Mesothelial cell of epicardium (in vitro differentiated cells): ENCODE data around the gene FOXP1. TPM values are rescaled to one million over a fixed set of nuclear protein-coding genes. Genes with fewer than 3 reads are reported as not detected.

ENCODE experiments used
- DNase-seq, 2 experiments: peaks; one replicate each; pipeline ENCODE4 v3.0.0; 2021; ENCODE audit warnings: low spot score in 2 of 2; ENCODE audit not compliant: unreplicated experiment in 2 of 2
- H3K27ac Mint-ChIP-seq: 2 replicates; pipeline ENCODE4 v1.8.0; 2021; ENCODE audit warnings: mixed read lengths
- H3K27me3 Mint-ChIP-seq: 2 replicates; pipeline ENCODE4 v1.8.0; 2021; ENCODE audit warnings: low read depth, mixed read lengths
- H3K36me3 Mint-ChIP-seq: 2 replicates; pipeline ENCODE4 v1.8.0; 2021; ENCODE audit warnings: mixed read lengths
- H3K4me1 Mint-ChIP-seq: 2 replicates; pipeline ENCODE4 v1.8.0; 2021; ENCODE audit warnings: mixed read lengths
- H3K4me3 Mint-ChIP-seq: 2 replicates; pipeline ENCODE4 v1.8.0; 2021; ENCODE audit warnings: mild to moderate bottlenecking, moderate library complexity, mixed read lengths
- H3K9me3 Mint-ChIP-seq: 2 replicates; pipeline ENCODE4 v1.8.0; 2021; ENCODE audit warnings: mixed read lengths
- CTCF ChIP-seq: fragments of 200-600 bp; sonication (generic); IDR thresholded peaks from one replicate; pipeline ENCODE4 v1.5.0; 2021; ENCODE audit warnings: antibody characterized with exemption; ENCODE audit not compliant: unreplicated experiment
- total RNA-seq: library from RNA; stranded (reverse); gene quantifications from 3 replicates; pipeline ENCODE4 v1.2.1, GENCODE V29; 2021

FOXP1 gene
- total RNA-seq, 1 donor from 2014 or later: 187 TPM

GRCh38 chr3:71171247-71171646, 412.3 kb downstream of the FOXP1 start:
- peaks cover 5% of the 10 kb centered on the region for H3K36me3 Mint-ChIP-seq
- peaks cover 85% of the 10 kb centered on the region for H3K4me1 Mint-ChIP-seq
- no peak for DNase-seq
- H3K9me3 Mint-ChIP-seq: no peaks in the 10 kb centered on the region
- no peak overlapping the region for H3K4me3 Mint-ChIP-seq
- TF ChIP-seq CTCF: no peak
- H3K27ac Mint-ChIP-seq: no peak overlapping the region
- no peaks in the 10 kb centered on the region for H3K27me3 Mint-ChIP-seq

- peak overlapping the region; percentile 84 for H3K27ac Mint-ChIP-seq
- H3K4me1 Mint-ChIP-seq: peaks cover 75% of the 10 kb centered on the region
- H3K36me3 Mint-ChIP-seq: peaks cover 5% of the 10 kb centered on the region
- no peaks in the 10 kb centered on the region for H3K27me3 Mint-ChIP-seq
- peak overlapping the region; percentile 17 for H3K4me3 Mint-ChIP-seq
- H3K9me3 Mint-ChIP-seq: no peaks in the 10 kb centered on the region
- no peak for DNase-seq
- TF ChIP-seq CTCF: no peak
Measured at GRCh38 chr3:71168880-71169411, 414.6 kb downstream of the FOXP1 start.

GRCh38 chr3:71168121-71168721, 415.3 kb downstream of the FOXP1 start:
- Mint-ChIP-seq H3K27ac (peak overlapping the region; percentile 84), H3K27me3 (no peaks in the 10 kb centered on the region), H3K36me3 (peaks cover 5% of the 10 kb centered on the region), H3K4me3 (no peak overlapping the region), H3K4me1 (peaks cover 75% of the 10 kb centered on the region), H3K9me3 (no peaks in the 10 kb centered on the region)
- no peak for DNase-seq
- TF ChIP-seq CTCF: no peak

GRCh38 chr3:71166339-71167240, 416.9 kb downstream of the FOXP1 start:
- Mint-ChIP-seq H3K36me3 (peaks cover 5% of the 10 kb centered on the region), H3K27me3 (no peaks in the 10 kb centered on the region), H3K9me3 (no peaks in the 10 kb centered on the region), H3K4me3 (no peak overlapping the region), H3K4me1 (peaks cover 76% of the 10 kb centered on the region), H3K27ac (peak overlapping the region; percentile 72)
- DNase-seq: no peak
- TF ChIP-seq CTCF: no peak

GRCh38 chr3:71164881-71165280, 418.6 kb downstream of the FOXP1 start:
- Mint-ChIP-seq H3K36me3 (peaks cover 16% of the 10 kb centered on the region), H3K27ac (peak overlapping the region; percentile 68), H3K4me3 (no peak overlapping the region), H3K9me3 (peaks cover 7% of the 10 kb centered on the region), H3K4me1 (peaks cover 60% of the 10 kb centered on the region), H3K27me3 (no peaks in the 10 kb centered on the region)
- no peak for DNase-seq
- TF ChIP-seq CTCF: no peak
